H1 (cell line): ENCODE results near the gene CCDC77. TPM values are rescaled to one million over a fixed set of nuclear protein-coding genes. Genes with fewer than 3 reads are reported as not detected.

ENCODE experiments used
- CTCF ChIA-PET: fragments of 300-600 bp; sonication (Branson Sonifier 250); formaldehyde crosslinking; loops from one replicate; lab custom pipeline; 2021; ENCODE audit not compliant: partially characterized antibody; lab: Charles Lee
- POLR2A ChIA-PET: fragments of 300-600 bp; sonication (Branson Sonifier 250); formaldehyde crosslinking; loops from one replicate; lab custom pipeline; 2021; ENCODE audit warnings: inconsistent platforms; ENCODE audit not compliant: partially characterized antibody; lab: Charles Lee
- DNase-seq, 2 experiments: peaks; one replicate each; pipeline versions ENCODE4 v3.0.0 to v3.0.0-alpha.2; 2010 to 2022; ENCODE audit warnings: low spot score in 2 of 2, low read depth in 1 of 2, mixed read lengths in 1 of 2
- FAIRE-seq: peaks from 2 replicates; lab custom pipeline; 2011; peaks lifted over from hg19 to GRCh38; lab: Jason Lieb, UNC
- H2AFZ ChIP-seq: 2 replicates; pipeline ENCODE4 v1.8.1; 2012; ENCODE audit warnings: low read length, inconsistent platforms
- H2AK5ac ChIP-seq: 2 replicates; pipeline ENCODE4 v1.6.1; 2013; ENCODE audit warnings: low read depth, low read length
- H2BK120ac ChIP-seq: replicated peaks from 2 replicates; pipeline ENCODE3; 2013; ENCODE audit warnings: low read depth, low read length, inconsistent platforms
- H2BK12ac ChIP-seq: 2 replicates; pipeline ENCODE4 v1.6.1; 2013; ENCODE audit warnings: low read depth, low read length
- H2BK15ac ChIP-seq: 2 replicates; pipeline ENCODE4 v1.6.1; 2013; ENCODE audit warnings: low read length
- H2BK20ac ChIP-seq: 2 replicates; pipeline ENCODE4 v1.6.1; 2013; ENCODE audit warnings: low read length
- H2BK5ac ChIP-seq: 2 replicates; pipeline ENCODE4 v1.6.1; 2013; ENCODE audit warnings: low read depth, low read length
- H3K14ac ChIP-seq: 2 replicates; pipeline ENCODE4 v1.6.1; 2013; ENCODE audit warnings: inconsistent platforms; ENCODE audit not compliant: insufficient read length
- H3K18ac ChIP-seq: 2 replicates; pipeline ENCODE4 v1.6.1; 2013; ENCODE audit warnings: low read length; ENCODE audit errors: extremely low read depth
- H3K23ac ChIP-seq: 2 replicates; pipeline ENCODE4 v1.6.1; 2013; ENCODE audit warnings: inconsistent platforms; ENCODE audit not compliant: insufficient read length
- H3K23me2 ChIP-seq: 2 replicates; pipeline ENCODE4 v1.6.1; 2013; ENCODE audit warnings: low read depth, low read length
- H3K27ac ChIP-seq: 2 replicates; pipeline ENCODE4 v1.6.1; 2011; ENCODE audit warnings: low read depth, low read length, inconsistent platforms
- H3K27me3 ChIP-seq, 4 experiments: replicated peaks in 1 of 4; 1 replicate in 1 of 4; 2 replicates in 3 of 4; pipeline versions ENCODE4 v1.6.1 to v1.8.1; 2011 to 2013; ENCODE audit warnings: low read length in 3 of 4, mild to moderate bottlenecking in 3 of 4, inconsistent platforms in 2 of 4, mixed read lengths in 2 of 4, moderate library complexity in 1 of 4; ENCODE audit not compliant: control insufficient read depth in 3 of 4, insufficient read depth in 3 of 4; ENCODE audit errors: extremely low read depth in 1 of 4
- H3K36me3 ChIP-seq, 4 experiments: 2 replicates each; pipeline versions ENCODE4 v1.6.1 to v1.8.1; 2011 to 2013; ENCODE audit warnings: mild to moderate bottlenecking in 4 of 4, low read length in 3 of 4, moderate library complexity in 2 of 4, control low read depth in 1 of 4, inconsistent platforms in 1 of 4; ENCODE audit not compliant: insufficient read depth in 4 of 4, control insufficient read depth in 2 of 4
- H3K4ac ChIP-seq: replicated peaks from 2 replicates; pipeline ENCODE3; 2013; ENCODE audit warnings: low read length, low read depth, mixed read lengths, inconsistent platforms; ENCODE audit not compliant: insufficient read length
- H3K4me1 ChIP-seq, 4 experiments: replicated peaks in 1 of 4; 1 replicate in 1 of 4; 2 replicates in 3 of 4; pipeline versions ENCODE4 v1.6.1 to v1.8.1; 2011 to 2013; ENCODE audit warnings: low read length in 3 of 4, inconsistent platforms in 2 of 4, mixed read lengths in 1 of 4; ENCODE audit not compliant: insufficient read depth in 4 of 4, control insufficient read depth in 3 of 4
- H3K4me2 ChIP-seq, 2 experiments: 2 replicates each; pipeline versions ENCODE4 v1.6.1 to v1.8.1; 2011 to 2013; ENCODE audit warnings: low read depth in 2 of 2, low read length in 2 of 2, control low read depth in 1 of 2, inconsistent platforms in 1 of 2, mild to moderate bottlenecking in 1 of 2; ENCODE audit not compliant: insufficient read depth in 1 of 2
- H3K4me3 ChIP-seq, 4 experiments: fragments of 200-600, 300-600 bp in 1 of 4; sonication (generic), shearing (Covaris generic), sonication (Bioruptor Twin) in 1 of 4; 2 replicates each; pipeline versions ENCODE4 v1.5.1 to v1.8.1; 2011 to 2016; ENCODE audit warnings: low read length in 4 of 4, low read depth in 3 of 4, control low read depth in 2 of 4, inconsistent platforms in 2 of 4, mild to moderate bottlenecking in 2 of 4, mixed read lengths in 1 of 4, moderate library complexity in 1 of 4; ENCODE audit not compliant: insufficient read depth in 2 of 4; ENCODE audit errors: extremely low read depth in 1 of 4
- H3K56ac ChIP-seq: replicated peaks from 2 replicates; pipeline ENCODE3; 2013; ENCODE audit warnings: low read depth, mild to moderate bottlenecking, mixed read lengths, low read length, inconsistent platforms; ENCODE audit not compliant: insufficient read length
- H3K79me1 ChIP-seq: 2 replicates; pipeline ENCODE4 v1.6.1; 2013; ENCODE audit warnings: low read depth, low read length, control low read depth
- H3K79me2 ChIP-seq, 2 experiments: 2 replicates each; pipeline versions ENCODE4 v1.6.1 to v1.8.1; 2012 to 2013; ENCODE audit warnings: low read length in 2 of 2, mild to moderate bottlenecking in 2 of 2, inconsistent platforms in 1 of 2; ENCODE audit not compliant: insufficient read depth in 2 of 2, control insufficient read depth in 1 of 2
- H3K9ac ChIP-seq, 4 experiments: replicated peaks in 1 of 4; 1 replicate in 1 of 4; 2 replicates in 3 of 4; pipeline versions ENCODE4 v1.6.1 to v1.8.1; 2011 to 2013; ENCODE audit warnings: low read depth in 3 of 4, low read length in 3 of 4, control low read depth in 2 of 4, mild to moderate bottlenecking in 2 of 4, moderate library complexity in 2 of 4, inconsistent platforms in 1 of 4; ENCODE audit errors: extremely low read depth in 1 of 4
- H3K9me3 ChIP-seq, 2 experiments: 2 replicates each; pipeline versions ENCODE4 v1.6.1 to v1.8.1; 2012 to 2013; ENCODE audit warnings: mild to moderate bottlenecking in 2 of 2, moderate library complexity in 2 of 2, control low read depth in 1 of 2, inconsistent platforms in 1 of 2, low read depth in 1 of 2, low read length in 1 of 2, mixed read lengths in 1 of 2; ENCODE audit not compliant: insufficient read depth in 2 of 2
- H4K20me1 ChIP-seq, 2 experiments: replicated peaks in 1 of 2; 2 replicates each; pipeline versions ENCODE3 to v1.8.1; 2011 to 2013; ENCODE audit warnings: inconsistent platforms in 2 of 2, low read length in 2 of 2, mild to moderate bottlenecking in 1 of 2; ENCODE audit not compliant: insufficient read depth in 2 of 2, control insufficient read depth in 1 of 2
- H4K5ac ChIP-seq: 2 replicates; pipeline ENCODE4 v1.6.1; 2013; ENCODE audit warnings: low read length, low read depth, mixed read lengths, inconsistent platforms; ENCODE audit not compliant: insufficient read length
- H4K8ac ChIP-seq: 2 replicates; pipeline ENCODE4 v1.8.0; 2013; ENCODE audit warnings: mild to moderate bottlenecking, moderate library complexity, low read length, inconsistent platforms; ENCODE audit not compliant: insufficient read depth; ENCODE audit errors: extremely low read depth
- H4K91ac ChIP-seq: replicated peaks from 2 replicates; pipeline ENCODE3; 2013; ENCODE audit warnings: low read length, mixed read lengths, inconsistent platforms; ENCODE audit not compliant: insufficient read length
- CTCF ChIP-seq, 3 experiments: IDR thresholded peaks; 1 replicate in 2 of 3; 2 replicates in 1 of 3; pipeline versions ENCODE4 v1.5.1 to v1.6.1; 2011; ENCODE audit warnings: low read length in 3 of 3, mild to moderate bottlenecking in 3 of 3, inconsistent platforms in 2 of 3, low read depth in 1 of 3, moderate library complexity in 1 of 3; ENCODE audit not compliant: insufficient read depth in 1 of 3; ENCODE audit errors: control extremely low read depth in 1 of 3
- GTF2F1 ChIP-seq: IDR thresholded peaks from 2 replicates; pipeline ENCODE4 v1.6.1; 2012; ENCODE audit warnings: low read depth, low read length, improper control_type of control experiment, borderline replicate concordance
- JUN ChIP-seq: IDR thresholded peaks from 2 replicates; pipeline ENCODE4 v1.6.1; 2011; ENCODE audit warnings: low read depth, mild to moderate bottlenecking, improper control_type of control experiment, low read length
- WGBS, 2 experiments: shearing (Covaris generic) in 1 of 2; methylation state at CpG; one replicate each; pipeline versions ENCODE4 v1.1.6 to v1.1.7; 2013 to 2015; ENCODE audit warnings: low lambda C conversion rate in 2 of 2, mixed read lengths in 2 of 2, inconsistent platforms in 1 of 2, low coverage in 1 of 2, missing lambda C conversion rate in 1 of 2; ENCODE audit not compliant: insufficient replicate concordance in 2 of 2, insufficient coverage in 1 of 2, insufficient read length in 1 of 2; ENCODE audit errors: extremely low coverage in 1 of 2, missing lambda C conversion rate in 1 of 2; 5-methylcytosine and 5-hydroxymethylcytosine counted together
- polyA plus RNA-seq, 7 experiments: library from polyadenylated mRNA; depleted of rRNA in 3 of 7; stranded (reverse) in 5 of 7; unstranded in 2 of 7; fragments of >200 nt in 5 of 7; fragments of 200-250 nt in 2 of 7; gene quantifications; 1 replicate in 5 of 7; 2 replicates in 1 of 7; 4 replicates in 1 of 7; pipeline versions ENCODE4 v1.2.1 to v1.2.3, GENCODE V29; 2011 to 2013; ENCODE audit warnings: missing spikeins in 2 of 7, mixed read lengths in 2 of 7
- total RNA-seq: library from RNA; stranded (reverse); fragmentation: NEBNext Ultra II Directional; extraction: Animal tissue kit (Norgen Biotek cat#: 25700); gene quantifications from 2 replicates; pipeline ENCODE4 v1.2.1, GENCODE V29; 2021

The CCDC77 gene
- total and polyA plus RNA-seq, 2 of the 8 experiments (the other 6 are each of a cell fraction or from before 2014, with no cell fraction given) = 10.3 to 30.4 TPM

- no peak overlapping the region for H2BK120ac ChIP-seq
- H3K27me3 ChIP-seq = no peaks in the 10 kb centered on the region; a peak in 2 of 7 replicates
- no peak overlapping the region for H3K18ac ChIP-seq
- no peak overlapping the region for H2BK12ac ChIP-seq
- no peak overlapping the region for H3K4me2 ChIP-seq
- 97% methylated on average over 6 of the region's 25 CpGs; no CpG with 5 or more reads in 1 of the 2 experiments for WGBS, 2 experiments
- no peak overlapping the region for H2AFZ ChIP-seq
- no peak overlapping the region for H3K56ac ChIP-seq
- H3K27ac ChIP-seq = no peak overlapping the region
- no peak overlapping the region for H3K4ac ChIP-seq
- H3K14ac ChIP-seq = no peak overlapping the region
- no peak for FAIRE-seq
- ChIA-PET CTCF (interaction anchor here (0.9 to 13.7 kb wide), 18 partner anchors 10 to 116 kb away, joined by 3 to 163 read pairs (median 10); no protein-coding TSS in a partner anchor), POLR2A (interaction anchor here (1.8 kb wide), 1 partner anchor 92 kb away, joined by 4 read pairs; no protein-coding TSS in a partner anchor)
- H2BK15ac ChIP-seq = no peak overlapping the region
- peak in 1 of 2 experiments; percentile 80 for DNase-seq
- H3K9me3 ChIP-seq = peaks cover 19 to 21% of the 10 kb centered on the region in 2 experiments
- H4K91ac ChIP-seq = no peak overlapping the region
- H3K4me3 ChIP-seq = peak overlapping the region in 1 of 4 experiments; percentile 27; a peak in 1 of 8 replicates
- H2BK20ac ChIP-seq = no peak overlapping the region
- H3K23me2 ChIP-seq = no peaks in the 10 kb centered on the region
- H4K5ac ChIP-seq = no peak overlapping the region
- H4K8ac ChIP-seq = no peak overlapping the region
- no peak overlapping the region for H2AK5ac ChIP-seq
- no peak overlapping the region for H3K23ac ChIP-seq
- peak in 2 of 3 experiments; percentile 41 to 57; a peak in 2 of 4 replicates for TF ChIP-seq CTCF (IDR thresholded peaks at IDR 0.05; ENCODE audit: control extremely low read depth in 1 of 3, insufficient read depth in 1 of 3, low read depth in 1 of 3, low read length in 3 of 3)
- TF ChIP-seq JUN = no peak
- TF ChIP-seq GTF2F1 = no peak
- no peaks in the 10 kb centered on the region for H4K20me1 ChIP-seq
- H2BK5ac ChIP-seq = no peak overlapping the region
- H3K4me1 ChIP-seq = no peaks in the 10 kb centered on the region
- H3K79me2 ChIP-seq = no peaks in the 10 kb centered on the region
- no peak overlapping the region for H3K9ac ChIP-seq
- no peaks in the 10 kb centered on the region for H3K36me3 ChIP-seq
- no peaks in the 10 kb centered on the region for H3K79me1 ChIP-seq
These were observed 51.3 kb downstream of the CCDC77 start for GRCh38 chr12:452667-453210.
